Astrocyte of the spinal cord (primary cell): Measurements from ENCODE around the gene STAB2.

Experiments
- DNase-seq: peaks from one replicate; pipeline ENCODE4 v3.0.0; 2011; ENCODE audit warnings: low read depth, low spot score
- H3K4me3 ChIP-seq: 2 replicates; pipeline ENCODE4 v1.5.1; 2011; ENCODE audit warnings: low read depth, mild to moderate bottlenecking, low read length, moderate library complexity
- CTCF ChIP-seq: IDR thresholded peaks from 2 replicates; pipeline ENCODE4 v1.5.1; 2012; ENCODE audit warnings: low read depth, mild to moderate bottlenecking, low read length, inconsistent platforms
- in situ Hi-C: cut with HindIII; loops from 2 replicates; pipeline ENCODE4 v1.10.0; 2017; ENCODE audit warnings: low sequenced_read_pairs

STAB2 gene

GRCh38 chr12:103687253-103687652 lies 100.2 kb downstream of the STAB2 start:
- DNase-seq, result no peak
- TF ChIP-seq CTCF, result no peak
- in situ Hi-C loops, result no loop called here
- H3K4me3 ChIP-seq, result no peak overlapping the region

- in situ Hi-C loops, result no loop called here
- no peak for DNase-seq
- no peak for TF ChIP-seq CTCF
- H3K4me3 ChIP-seq, result no peak overlapping the region
Observed at GRCh38 chr12:103688376-103689063, 101.4 kb downstream of the STAB2 start.

- H3K4me3 ChIP-seq, result no peak overlapping the region
- no peak for DNase-seq
- in situ Hi-C loops, result no loop called here
- no peak for TF ChIP-seq CTCF
Observed at GRCh38 chr12:103690426-103690825, 103.4 kb downstream of the STAB2 start.

GRCh38 chr12:103691063-103691462 lies 104.0 kb downstream of the STAB2 start:
- DNase-seq, result no peak
- in situ Hi-C loops, result no loop called here
- no peak overlapping the region for H3K4me3 ChIP-seq
- TF ChIP-seq CTCF, result no peak

GRCh38 chr12:103696101-103696500 lies 109.0 kb downstream of the STAB2 start:
- no peak for TF ChIP-seq CTCF
- DNase-seq, result no peak
- no peak overlapping the region for H3K4me3 ChIP-seq
- in situ Hi-C loops, result no loop called here

GRCh38 chr12:103697971-103698751 lies 111.1 kb downstream of the STAB2 start:
- H3K4me3 ChIP-seq, result no peak overlapping the region
- no peak for DNase-seq
- no peak for TF ChIP-seq CTCF
- in situ Hi-C loops, result no loop called here
